ENCODE data around the gene PDGFB. TPM values are rescaled to one million over a fixed set of nuclear protein-coding genes. Genes with fewer than 3 reads are reported as not detected.
A peak's percentile ranks its signal among the peaks of the same experiment; 100 is the strongest.

PDGFB gene
- total RNA-seq, 1 experiment from 2014 or later: 78.0 TPM

- ATAC-seq (no peak), DNase-seq (ENCODE audit: low read depth, low spot score) (no peak)
- Histone ChIP-seq H3K4me1 (ENCODE audit: control insufficient read depth, insufficient read depth, low read length) (peaks cover 33% of the 10 kb centered on the region), H3K27ac (ENCODE audit: low read length) (0 out of 2 replicates have a peak overlapping the region, but pooled peaks have one; percentile 3), H3K4me3 (ENCODE audit: low read depth in 2 of 2, low read length in 2 of 2) (no peak overlapping the region), H3K27me3 (ENCODE audit: control insufficient read depth, insufficient read depth, low read length) (no peaks in the 10 kb centered on the region), H3K9me3 (ENCODE audit: control insufficient read depth, insufficient read depth, low read depth, low read length) (no peaks in the 10 kb centered on the region), H3K36me3 (ENCODE audit: control insufficient read depth, insufficient read depth, low read length) (no peaks in the 10 kb centered on the region)
- POLR2A ChIA-PET: no interaction called here
- TF ChIP-seq CTCF (IDR thresholded peaks at IDR 0.05) (no peak), TCF7L2 (IDR thresholded peaks at IDR 0.05; ENCODE audit: low read depth, low read length) (no peak)
- in situ Hi-C loops (cut with HindIII; ENCODE audit: low pct_unique_long_range_greater_than_20kb, low sequenced_read_pairs) (no loop called here), intact Hi-C loops (cut with micrococcal nuclease; ENCODE audit: unreplicated experiment) (no loop called here)
- BruUV-seq (replicated peaks): no TSS peak
- CTCF ChIA-PET: no interaction called here
Measured at GRCh38 chr22:39246690-39247332, 2.0 kb upstream of the PDGFB start.

GRCh38 chr22:39246217-39246616 is 1.4 kb upstream of the PDGFB start:
- ATAC-seq (no peak), DNase-seq (ENCODE audit: low read depth, low spot score) (no peak)
- in situ Hi-C loops (cut with HindIII; ENCODE audit: low pct_unique_long_range_greater_than_20kb, low sequenced_read_pairs): no loop called here
- CTCF ChIA-PET: interaction anchor here (0.9 kb wide), 1 partner anchor 250 kb away, joined by 4 read pairs; no protein-coding TSS in a partner anchor
- intact Hi-C loops (cut with micrococcal nuclease; ENCODE audit: unreplicated experiment): no loop called here
- H3K4me3 ChIP-seq (ENCODE audit: low read depth in 2 of 2, low read length in 2 of 2): no peak overlapping the region
- no TSS peak for BruUV-seq (replicated peaks)
- no peaks in the 10 kb centered on the region for H3K9me3 ChIP-seq (ENCODE audit: control insufficient read depth, insufficient read depth, low read depth, low read length)
- POLR2A ChIA-PET: no interaction called here
- TF ChIP-seq TCF7L2 (IDR thresholded peaks at IDR 0.05; ENCODE audit: low read depth, low read length) (no peak), POLR2AphosphoS5 (IDR thresholded peaks at IDR 0.05; ENCODE audit: low read depth, low read length) (no peak), SIN3A (IDR thresholded peaks at IDR 0.05; ENCODE audit: borderline replicate concordance, insufficient read depth, low read depth, low read length) (no peak), CTCF (IDR thresholded peaks at IDR 0.05) (no peak)
- TF ChIP-seq, protein P1, sequence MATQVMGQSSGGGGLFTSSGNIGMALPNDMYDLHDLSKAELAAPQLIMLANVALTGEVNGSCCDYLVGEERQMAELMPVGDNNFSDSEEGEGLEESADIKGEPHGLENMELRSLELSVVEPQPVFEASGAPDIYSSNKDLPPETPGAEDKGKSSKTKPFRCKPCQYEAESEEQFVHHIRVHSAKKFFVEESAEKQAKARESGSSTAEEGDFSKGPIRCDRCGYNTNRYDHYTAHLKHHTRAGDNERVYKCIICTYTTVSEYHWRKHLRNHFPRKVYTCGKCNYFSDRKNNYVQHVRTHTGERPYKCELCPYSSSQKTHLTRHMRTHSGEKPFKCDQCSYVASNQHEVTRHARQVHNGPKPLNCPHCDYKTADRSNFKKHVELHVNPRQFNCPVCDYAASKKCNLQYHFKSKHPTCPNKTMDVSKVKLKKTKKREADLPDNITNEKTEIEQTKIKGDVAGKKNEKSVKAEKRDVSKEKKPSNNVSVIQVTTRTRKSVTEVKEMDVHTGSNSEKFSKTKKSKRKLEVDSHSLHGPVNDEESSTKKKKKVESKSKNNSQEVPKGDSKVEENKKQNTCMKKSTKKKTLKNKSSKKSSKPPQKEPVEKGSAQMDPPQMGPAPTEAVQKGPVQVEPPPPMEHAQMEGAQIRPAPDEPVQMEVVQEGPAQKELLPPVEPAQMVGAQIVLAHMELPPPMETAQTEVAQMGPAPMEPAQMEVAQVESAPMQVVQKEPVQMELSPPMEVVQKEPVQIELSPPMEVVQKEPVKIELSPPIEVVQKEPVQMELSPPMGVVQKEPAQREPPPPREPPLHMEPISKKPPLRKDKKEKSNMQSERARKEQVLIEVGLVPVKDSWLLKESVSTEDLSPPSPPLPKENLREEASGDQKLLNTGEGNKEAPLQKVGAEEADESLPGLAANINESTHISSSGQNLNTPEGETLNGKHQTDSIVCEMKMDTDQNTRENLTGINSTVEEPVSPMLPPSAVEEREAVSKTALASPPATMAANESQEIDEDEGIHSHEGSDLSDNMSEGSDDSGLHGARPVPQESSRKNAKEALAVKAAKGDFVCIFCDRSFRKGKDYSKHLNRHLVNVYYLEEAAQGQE (IDR thresholded peaks at IDR 0.05; ENCODE audit: insufficient read depth in 1 of 2, low read depth in 2 of 2, low read length in 1 of 2): no peak
- H3K4me1 ChIP-seq (ENCODE audit: control insufficient read depth, insufficient read depth, low read length): peaks cover 27% of the 10 kb centered on the region
- H3K36me3 ChIP-seq (ENCODE audit: control insufficient read depth, insufficient read depth, low read length): no peaks in the 10 kb centered on the region
- H3K27ac ChIP-seq (ENCODE audit: low read length): peak overlapping the region; percentile 77
- no peaks in the 10 kb centered on the region for H3K27me3 ChIP-seq (ENCODE audit: control insufficient read depth, insufficient read depth, low read length)
